ENCODE results near the gene TRIM69. TPM values are rescaled to one million over a fixed set of nuclear protein-coding genes. Genes with fewer than 3 reads are reported as not detected.
"Not testable (repeated sequence)": the region's sequence is repeated elsewhere in the genome, so short reads cannot be mapped to it uniquely, and the experiment has no call there.

The TRIM69 gene, protein sequence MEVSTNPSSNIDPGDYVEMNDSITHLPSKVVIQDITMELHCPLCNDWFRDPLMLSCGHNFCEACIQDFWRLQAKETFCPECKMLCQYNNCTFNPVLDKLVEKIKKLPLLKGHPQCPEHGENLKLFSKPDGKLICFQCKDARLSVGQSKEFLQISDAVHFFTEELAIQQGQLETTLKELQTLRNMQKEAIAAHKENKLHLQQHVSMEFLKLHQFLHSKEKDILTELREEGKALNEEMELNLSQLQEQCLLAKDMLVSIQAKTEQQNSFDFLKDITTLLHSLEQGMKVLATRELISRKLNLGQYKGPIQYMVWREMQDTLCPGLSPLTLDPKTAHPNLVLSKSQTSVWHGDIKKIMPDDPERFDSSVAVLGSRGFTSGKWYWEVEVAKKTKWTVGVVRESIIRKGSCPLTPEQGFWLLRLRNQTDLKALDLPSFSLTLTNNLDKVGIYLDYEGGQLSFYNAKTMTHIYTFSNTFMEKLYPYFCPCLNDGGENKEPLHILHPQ
- 41.6 TPM for polyA plus RNA-seq (2012; ENCODE audit: missing spikeins)

DNA sequence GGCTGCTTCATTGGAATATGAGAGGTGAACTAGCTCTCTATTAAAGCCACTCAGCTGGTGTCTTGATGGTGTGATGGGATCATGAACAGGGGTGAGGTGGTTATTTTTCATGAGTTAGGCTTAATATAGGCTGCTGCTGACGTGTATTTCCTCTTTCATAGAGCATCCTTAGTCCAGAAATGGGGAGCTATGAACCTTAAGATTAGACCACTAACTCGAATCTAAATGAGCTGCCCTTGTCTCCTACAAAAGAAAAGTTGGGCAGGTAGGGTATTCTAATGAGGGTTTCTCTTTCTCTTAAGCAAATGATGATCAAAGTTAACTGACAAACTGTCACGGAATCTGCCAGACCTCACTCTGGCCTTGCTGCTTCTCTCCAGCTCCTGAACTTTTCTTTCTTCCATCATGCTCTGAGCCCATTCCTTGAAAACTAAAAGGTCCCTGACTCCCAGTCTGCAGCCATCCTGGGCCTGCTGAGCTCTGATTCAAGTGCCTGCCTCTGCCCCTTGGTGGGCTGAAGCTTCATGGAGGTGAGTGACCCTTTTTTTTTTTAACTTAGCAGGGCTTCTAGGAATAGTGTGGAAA, at the start of gene TRIM69:
TSS of gene TRIM69 (plus strand) at position 348 of the 585 bp plus-strand sequence. CDS start at position 525, 177 bp downstream.
- TF ChIP-seq POLR2AphosphoS5 (IDR thresholded peaks at IDR 0.05; ENCODE audit: low read depth, low read length): no peak
- TF ChIP-seq TAF1 (IDR thresholded peaks at IDR 0.05; ENCODE audit: borderline replicate concordance, low read depth, low read length): no peak
- TF ChIP-seq POLR2A (IDR thresholded peaks at IDR 0.05; ENCODE audit: low read depth, low read length): 0 out of 2 replicates have a peak, but pooled peaks have one; percentile 22
- FAIRE-seq: peak; percentile 88
- no peak for DNase-seq (ENCODE audit: insufficient read length)

DNA sequence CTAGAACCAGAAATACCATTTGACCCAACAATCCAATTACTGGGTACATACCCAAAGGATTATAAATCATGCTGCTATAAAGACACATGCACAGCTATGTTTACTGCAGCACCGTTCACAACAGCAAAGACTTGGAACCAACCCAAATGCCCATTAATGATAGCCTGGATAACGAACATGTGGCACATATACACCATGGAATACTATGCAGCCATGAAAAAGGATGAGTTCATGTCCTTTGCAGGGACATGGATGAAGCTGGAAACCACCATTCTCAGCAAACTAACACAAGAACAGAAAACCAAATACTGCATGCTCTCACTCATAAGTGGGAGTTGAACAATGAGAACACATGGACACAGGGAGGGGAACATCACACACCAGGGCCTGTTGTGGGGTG, 47.0 kb upstream of the TRIM69 start:
- DNase-seq (ENCODE audit: insufficient read length): not testable (repeated sequence)

GRCh38 chr15:44690245-44690644, 46.1 kb upstream of the TRIM69 start:
- DNase-seq (ENCODE audit: insufficient read length); FAIRE-seq: not testable (repeated sequence)

More for the DNA sequence above, 47.0 kb upstream of the TRIM69 start:
- not testable (repeated sequence) for FAIRE-seq

DNA sequence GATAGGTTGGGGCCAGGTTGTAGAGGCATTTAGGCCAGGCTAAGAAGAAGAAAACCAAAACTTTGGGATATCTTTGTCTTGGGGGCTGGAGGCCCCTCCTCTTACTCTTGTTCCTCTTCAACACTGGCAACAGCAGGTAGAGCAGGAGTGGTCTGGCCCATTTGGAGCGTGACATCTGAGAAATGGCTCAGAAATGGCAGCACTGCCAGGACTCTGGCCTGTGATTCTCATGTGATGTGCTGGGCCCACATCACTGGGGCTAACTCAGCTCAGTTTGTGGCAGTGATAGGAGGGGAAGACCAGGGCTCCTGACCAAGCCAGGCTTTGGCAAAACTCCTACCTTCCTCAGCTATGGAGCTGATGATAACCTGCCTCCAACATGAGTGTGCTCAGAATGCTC, 43.7 kb upstream of the TRIM69 start:
- TF ChIP-seq TAF1 (IDR thresholded peaks at IDR 0.05; ENCODE audit: borderline replicate concordance, low read depth, low read length): no peak
- TF ChIP-seq POLR2A (IDR thresholded peaks at IDR 0.05; ENCODE audit: low read depth, low read length): no peak
- FAIRE-seq: peak; percentile 50
- no peak for DNase-seq (ENCODE audit: insufficient read length)

GRCh38 chr15:44694416-44694815, 41.9 kb upstream of the TRIM69 start:
- no peak for TF ChIP-seq POLR2A (IDR thresholded peaks at IDR 0.05; ENCODE audit: low read depth, low read length)
- no peak for TF ChIP-seq TAF1 (IDR thresholded peaks at IDR 0.05; ENCODE audit: borderline replicate concordance, low read depth, low read length)
- TF ChIP-seq POLR2AphosphoS5 (IDR thresholded peaks at IDR 0.05; ENCODE audit: low read depth, low read length): no peak
- DNase-seq (ENCODE audit: insufficient read length): no peak
- FAIRE-seq: no peak

GRCh38 chr15:44695294-44695693, 41.0 kb upstream of the TRIM69 start:
- FAIRE-seq: no peak
- TF ChIP-seq TAF1 (IDR thresholded peaks at IDR 0.05; ENCODE audit: borderline replicate concordance, low read depth, low read length): no peak
- TF ChIP-seq POLR2AphosphoS5 (IDR thresholded peaks at IDR 0.05; ENCODE audit: low read depth, low read length): no peak
- no peak for TF ChIP-seq POLR2A (IDR thresholded peaks at IDR 0.05; ENCODE audit: low read depth, low read length)
- DNase-seq (ENCODE audit: insufficient read length): no peak

DNA sequence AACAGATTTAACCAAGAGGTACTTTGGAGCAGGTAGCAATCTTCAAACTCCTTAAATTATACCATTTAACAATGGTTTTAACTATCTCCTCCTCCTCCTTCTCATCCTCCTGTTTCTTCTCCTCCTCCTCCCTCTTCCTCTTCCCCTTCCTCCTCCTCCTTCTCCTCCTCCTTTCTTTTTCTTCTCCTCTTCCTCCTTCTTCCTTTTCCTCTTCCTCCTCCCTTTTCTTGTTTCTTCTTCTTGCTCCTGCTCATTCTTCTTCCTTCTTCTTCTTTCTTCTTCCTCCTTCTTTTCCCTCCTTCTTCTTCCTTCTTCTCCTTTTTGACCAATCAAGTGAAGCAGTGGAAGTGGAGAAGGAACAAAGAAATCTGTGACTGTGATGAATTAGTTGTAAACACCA, 39.3 kb upstream of the TRIM69 start:
- FAIRE-seq (no peak), DNase-seq (ENCODE audit: insufficient read length) (no peak)
- TF ChIP-seq POLR2AphosphoS5 (IDR thresholded peaks at IDR 0.05; ENCODE audit: low read depth, low read length) (no peak), TAF1 (IDR thresholded peaks at IDR 0.05; ENCODE audit: borderline replicate concordance, low read depth, low read length) (no peak), POLR2A (IDR thresholded peaks at IDR 0.05; ENCODE audit: low read depth, low read length) (no peak)

DNA sequence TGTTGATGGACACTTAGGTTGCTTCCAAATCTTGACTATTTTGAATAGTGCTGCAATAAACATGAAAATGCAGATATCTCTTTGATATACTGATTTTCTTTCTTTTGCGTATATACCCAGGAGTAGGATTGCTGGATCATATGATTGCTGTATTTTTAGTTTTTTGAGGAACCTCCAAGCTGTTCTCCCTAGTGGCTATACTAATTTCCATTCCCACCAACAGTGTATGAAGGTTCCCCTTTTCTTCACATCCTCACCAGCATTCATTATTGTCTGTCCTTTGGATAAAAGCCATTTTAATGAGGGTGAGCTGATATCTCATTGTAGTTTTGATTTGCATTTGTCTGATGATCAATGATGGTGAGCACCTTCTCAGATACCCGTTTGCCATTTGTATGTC, 37.7 kb upstream of the TRIM69 start:
- DNase-seq (ENCODE audit: insufficient read length): no peak
- no peak for FAIRE-seq
- TF ChIP-seq POLR2AphosphoS5 (IDR thresholded peaks at IDR 0.05; ENCODE audit: low read depth, low read length) (no peak), TAF1 (IDR thresholded peaks at IDR 0.05; ENCODE audit: borderline replicate concordance, low read depth, low read length) (no peak), POLR2A (IDR thresholded peaks at IDR 0.05; ENCODE audit: low read depth, low read length) (no peak)

DNA sequence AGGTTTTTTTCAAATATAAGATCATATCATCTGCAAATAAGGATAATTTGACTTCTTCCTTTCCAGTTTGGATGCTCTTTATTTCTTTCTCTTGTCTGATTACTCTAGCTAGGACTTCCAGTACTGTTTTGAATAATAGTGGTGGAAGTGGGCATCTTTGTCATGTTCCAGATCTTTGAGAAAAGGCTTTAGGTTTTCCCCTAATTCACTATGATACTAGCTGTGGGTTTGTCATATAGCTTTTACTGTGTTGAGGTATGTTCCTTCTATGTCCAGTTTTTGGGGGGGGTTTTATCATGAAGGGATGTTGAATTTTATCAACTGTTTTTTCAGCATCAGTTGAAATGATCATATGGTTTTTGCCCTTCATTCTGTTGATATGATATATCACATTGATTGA, 35.7 kb upstream of the TRIM69 start:
- FAIRE-seq; DNase-seq (ENCODE audit: insufficient read length): not testable (repeated sequence)

- FAIRE-seq (no peak), DNase-seq (ENCODE audit: insufficient read length) (no peak)
- TF ChIP-seq POLR2A (IDR thresholded peaks at IDR 0.05; ENCODE audit: low read depth, low read length) (no peak), TAF1 (IDR thresholded peaks at IDR 0.05; ENCODE audit: borderline replicate concordance, low read depth, low read length) (no peak), POLR2AphosphoS5 (IDR thresholded peaks at IDR 0.05; ENCODE audit: low read depth, low read length) (no peak)
These were observed 30.3 kb upstream of the TRIM69 start for GRCh38 chr15:44705986-44706385.

GRCh38 chr15:44706401-44706800, 29.9 kb upstream of the TRIM69 start:
- DNase-seq (ENCODE audit: insufficient read length) (no peak), FAIRE-seq (no peak)

DNA sequence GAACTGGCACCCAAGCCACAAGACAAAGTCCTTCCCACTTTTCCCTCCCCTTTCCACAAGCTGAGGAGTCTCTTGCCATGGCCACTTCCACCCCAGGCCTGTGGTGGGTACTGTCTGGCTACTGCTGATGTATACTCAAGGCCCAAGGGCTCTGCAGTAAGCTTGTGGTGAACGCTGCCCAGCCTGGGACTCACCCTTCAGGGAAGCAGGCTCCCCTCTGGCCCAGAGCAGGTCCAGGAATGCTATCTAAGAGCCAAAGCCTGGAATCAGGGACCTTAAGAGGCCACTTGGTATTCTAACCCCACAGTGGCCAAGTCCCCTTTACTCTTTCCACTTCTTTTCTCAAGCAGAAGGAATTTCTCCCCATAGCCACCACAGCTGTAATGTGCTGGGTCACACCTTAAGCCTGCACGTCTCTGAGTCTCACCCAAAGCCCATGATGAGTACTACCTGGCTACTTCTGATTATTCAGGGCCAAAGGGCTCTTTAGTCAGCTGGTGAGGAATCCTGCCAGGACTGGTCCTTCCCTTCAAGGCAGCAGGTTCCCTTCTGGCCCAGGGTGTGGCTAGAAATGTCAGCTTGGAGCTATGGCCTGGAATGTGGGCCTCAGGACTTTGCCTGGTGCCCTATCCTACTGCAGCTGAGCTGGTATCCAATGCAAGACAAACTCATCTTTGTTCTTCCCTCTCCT, 29.2 kb upstream of the TRIM69 start:
- TF ChIP-seq POLR2AphosphoS5 (IDR thresholded peaks at IDR 0.05; ENCODE audit: low read depth, low read length) (no peak), POLR2A (IDR thresholded peaks at IDR 0.05; ENCODE audit: low read depth, low read length) (no peak), TAF1 (IDR thresholded peaks at IDR 0.05; ENCODE audit: borderline replicate concordance, low read depth, low read length) (no peak)
- FAIRE-seq (no peak), DNase-seq (ENCODE audit: insufficient read length) (no peak)

More at GRCh38 chr15:44706401-44706800, 29.9 kb upstream of the TRIM69 start:
- no peak for TF ChIP-seq POLR2AphosphoS5 (IDR thresholded peaks at IDR 0.05; ENCODE audit: low read depth, low read length)
- TF ChIP-seq POLR2A (IDR thresholded peaks at IDR 0.05; ENCODE audit: low read depth, low read length): no peak
- no peak for TF ChIP-seq TAF1 (IDR thresholded peaks at IDR 0.05; ENCODE audit: borderline replicate concordance, low read depth, low read length)

Measured in GM12892 (cell line).